Suppressor macrophage treated with lipopolysaccharide for 1 hour (primary cell): ENCODE measurements around the gene ITGA6.

ENCODE experiments used
- DNase-seq, 3 donors: peaks; one replicate each; pipeline ENCODE4 v3.0.0-alpha.2; 2020 to 2022

The ITGA6 gene

GRCh38 chr2:172465417-172466334 lies 38.3 kb downstream of the ITGA6 start:
- peak; percentile 80 to 89 (median 83) for DNase-seq

DNA sequence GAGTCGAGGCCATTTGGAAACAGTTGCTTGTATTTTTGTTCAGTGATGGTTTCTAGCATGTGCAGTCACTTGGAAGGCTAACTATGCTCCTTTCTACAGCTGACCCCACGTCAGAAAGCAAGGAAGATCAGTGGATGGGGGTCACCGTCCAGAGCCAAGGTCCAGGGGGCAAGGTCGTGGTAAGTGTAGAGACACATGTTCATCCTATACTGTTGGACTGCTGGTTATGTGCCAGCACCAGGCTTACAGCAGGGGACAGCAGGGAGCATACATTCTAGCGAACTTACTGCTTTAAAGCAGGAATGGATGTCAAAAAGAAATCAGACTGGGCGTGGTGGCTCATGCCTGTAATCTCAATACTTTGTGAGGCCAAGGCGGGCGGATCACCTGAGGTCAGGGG lies 40.0 kb downstream of the ITGA6 start:
- DNase-seq: no peak

DNA sequence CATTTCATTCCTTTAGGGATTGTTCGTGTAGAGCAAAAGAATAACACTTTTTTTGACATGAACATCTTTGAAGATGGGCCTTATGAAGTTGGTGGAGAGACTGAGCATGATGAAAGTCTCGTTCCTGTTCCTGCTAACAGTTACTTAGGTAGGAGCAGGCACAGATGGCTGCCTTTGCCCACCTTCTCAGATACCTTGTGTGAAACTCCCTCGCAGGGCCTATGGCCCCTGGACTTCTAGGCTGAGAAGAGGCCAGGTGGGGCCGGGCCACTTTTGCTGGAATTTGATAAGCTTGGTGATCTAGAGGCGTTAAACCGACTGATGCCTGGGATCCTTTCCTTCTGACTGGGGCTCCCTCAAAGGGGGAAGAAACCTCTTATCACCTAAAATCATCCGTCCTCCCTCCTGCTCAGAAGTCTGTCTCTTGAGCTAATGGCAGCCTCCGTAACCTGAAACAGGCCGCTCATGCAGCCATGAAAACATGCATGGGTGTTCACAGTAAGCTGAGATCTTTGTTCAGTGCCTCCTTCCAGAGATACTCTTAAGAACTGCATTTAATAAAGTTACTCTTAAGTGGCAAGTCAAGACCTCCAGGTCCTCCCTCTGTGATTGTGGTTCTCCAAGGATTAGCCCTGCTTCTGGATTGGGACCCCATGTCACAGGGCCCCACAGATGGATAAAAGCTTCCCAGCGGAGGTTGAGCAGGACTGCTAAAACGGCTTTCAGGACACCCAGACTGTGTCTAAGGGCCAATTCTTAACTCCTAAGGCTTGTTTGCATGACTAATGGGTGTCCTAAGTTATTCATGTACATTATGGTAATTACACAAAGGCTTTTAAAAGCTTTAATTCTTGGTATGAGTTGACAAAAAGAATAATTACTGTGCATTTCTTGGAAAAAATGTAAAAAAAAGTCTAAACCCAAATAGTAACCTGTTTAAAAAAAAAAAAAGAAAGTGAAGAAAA lies 43.9 kb downstream of the ITGA6 start:
- no peak for DNase-seq

GRCh38 chr2:172472446-172473033 lies 45.2 kb downstream of the ITGA6 start:
- DNase-seq: no peak

- no peak for DNase-seq
Measured at GRCh38 chr2:172473167-172473566, 45.8 kb downstream of the ITGA6 start.

GRCh38 chr2:172478353-172478752 lies 51.0 kb downstream of the ITGA6 start:
- no peak for DNase-seq

DNA sequence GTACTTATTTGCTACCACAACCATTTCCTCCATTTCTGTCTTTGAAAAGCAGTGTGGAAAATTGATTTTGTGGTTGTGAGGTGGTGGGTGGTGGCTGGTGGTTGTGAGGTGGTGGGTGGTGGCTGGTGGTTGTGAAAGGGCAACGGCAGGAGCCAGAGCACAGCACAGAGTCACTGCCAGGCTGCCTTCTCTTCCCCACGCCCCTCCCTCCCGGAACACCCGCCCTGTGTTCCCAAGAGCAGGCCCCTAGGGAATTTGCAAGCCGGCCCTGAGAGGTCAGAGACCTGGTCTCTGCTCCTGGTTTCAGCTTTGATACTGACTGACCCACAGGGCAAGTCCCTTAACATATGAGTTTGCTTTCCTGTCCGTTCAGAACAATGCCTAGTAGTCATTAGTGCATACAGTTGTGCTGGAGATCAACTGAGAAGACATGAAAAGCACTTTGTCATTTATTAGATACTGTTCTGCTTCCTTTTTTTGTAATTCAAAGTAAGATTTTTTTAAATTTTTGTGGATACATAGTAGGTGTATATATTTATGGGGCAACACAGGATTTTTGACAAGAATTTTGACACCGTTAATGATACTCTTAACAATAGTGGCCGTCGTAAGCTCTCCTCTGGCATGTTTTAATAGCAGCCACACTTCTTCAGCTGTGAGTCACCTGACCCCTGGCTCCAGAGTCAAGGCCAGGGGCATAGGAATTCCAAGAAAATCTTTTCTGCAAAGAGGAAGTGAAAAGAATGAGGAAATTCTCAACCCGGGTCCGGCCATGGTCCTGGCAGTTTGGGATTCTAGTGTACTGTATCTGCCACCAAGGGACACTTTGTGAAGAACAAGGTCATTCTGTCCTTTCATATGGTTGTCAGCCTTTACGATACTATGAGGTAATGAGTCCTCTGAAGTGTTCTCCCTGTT lies 53.2 kb downstream of the ITGA6 start:
- DNase-seq: peak; percentile 34 to 47 (median 40)

- no peak for DNase-seq
Measured at GRCh38 chr2:172481507-172482262, 54.3 kb downstream of the ITGA6 start.

- DNase-seq: peak in 2 of 3 donors; percentile 30 to 41
Measured at GRCh38 chr2:172484253-172484652, 56.9 kb downstream of the ITGA6 start.

GRCh38 chr2:172484706-172485105 lies 57.3 kb downstream of the ITGA6 start:
- no peak for DNase-seq

- DNase-seq: no peak
Measured at GRCh38 chr2:172488556-172488955, 61.2 kb downstream of the ITGA6 start.

DNA sequence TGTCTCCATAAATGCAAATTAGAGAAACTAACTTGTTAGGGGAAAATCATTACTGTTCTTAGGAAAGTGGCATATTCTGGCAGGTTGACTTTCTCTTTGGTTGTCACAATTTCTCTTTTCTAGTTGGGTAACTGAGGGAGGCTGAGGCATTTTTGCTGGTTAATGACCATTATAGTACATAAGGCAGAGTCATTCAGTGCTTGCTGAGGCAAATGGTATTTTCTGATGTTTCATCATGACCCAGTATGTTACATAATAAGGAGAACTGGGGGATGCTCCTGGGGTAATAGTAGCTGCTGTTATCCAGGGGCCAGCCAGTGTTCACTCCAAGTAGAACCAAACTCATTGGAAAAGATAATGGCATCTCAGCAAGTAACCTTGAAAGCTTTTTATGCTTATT lies 62.3 kb downstream of the ITGA6 start:
- DNase-seq: peak; percentile 49 to 68 (median 63)

GRCh38 chr2:172496160-172496608 lies 68.8 kb downstream of the ITGA6 start:
- peak in 2 of 3 donors; percentile 18 to 27 for DNase-seq

DNA sequence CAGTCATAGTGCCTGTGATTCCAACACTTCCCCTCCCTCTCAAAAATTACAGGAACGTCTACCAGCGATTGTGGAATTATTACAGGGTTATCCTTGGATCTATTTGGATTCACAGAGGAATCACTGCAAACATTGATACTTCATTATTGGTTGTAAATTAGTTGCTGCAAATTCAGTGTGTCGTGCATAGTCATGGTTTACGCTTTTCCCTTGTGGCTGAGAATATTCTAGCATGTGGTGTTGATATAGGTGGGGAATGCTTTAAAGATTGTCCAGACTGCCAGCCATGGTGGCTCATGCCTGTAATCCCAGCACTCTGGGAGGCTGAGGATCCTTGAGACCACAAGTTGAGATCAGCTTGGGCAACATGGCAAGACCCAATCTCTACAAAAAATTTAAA lies 79.8 kb downstream of the ITGA6 start:
- DNase-seq: no peak

DNA sequence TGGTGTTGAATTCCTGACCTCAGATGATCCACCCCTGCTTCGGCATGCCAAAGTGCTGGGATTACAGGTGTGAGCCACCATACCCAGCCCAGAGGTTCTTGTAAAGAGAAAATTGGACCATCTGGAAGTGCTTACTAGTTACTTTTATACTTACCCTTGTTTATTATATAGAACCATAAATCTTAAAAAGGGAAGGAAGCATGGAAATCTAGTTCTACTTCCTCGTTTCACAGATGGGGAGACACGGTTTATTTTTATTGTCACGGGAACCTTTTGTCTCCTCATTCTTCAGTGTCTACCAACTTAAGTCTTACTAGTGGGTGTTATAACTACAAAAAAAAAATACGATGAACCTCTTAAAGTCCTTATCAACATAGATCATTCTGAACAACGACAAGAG lies 82.7 kb downstream of the ITGA6 start:
- DNase-seq: peak in 2 of 3 donors; percentile 18 to 44

DNA sequence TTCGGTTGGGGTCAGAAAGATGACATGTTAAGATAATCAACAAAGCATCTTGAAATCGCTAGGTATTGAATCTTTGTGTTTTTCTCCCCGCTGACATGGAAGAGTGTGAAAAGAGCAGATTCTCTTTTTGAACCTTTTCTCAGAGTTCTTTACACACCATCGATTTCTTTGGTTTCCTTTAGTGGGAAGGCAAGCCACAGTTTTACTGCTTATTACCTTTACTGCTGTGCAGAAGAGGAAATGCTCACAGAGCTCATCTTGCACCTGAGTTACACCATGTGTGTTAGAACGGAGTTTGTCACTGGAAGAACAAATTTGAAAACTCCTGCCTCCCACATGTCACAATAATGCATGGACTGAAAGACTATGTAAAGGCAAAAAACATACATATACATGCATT lies 83.2 kb downstream of the ITGA6 start:
- DNase-seq: no peak

DNA sequence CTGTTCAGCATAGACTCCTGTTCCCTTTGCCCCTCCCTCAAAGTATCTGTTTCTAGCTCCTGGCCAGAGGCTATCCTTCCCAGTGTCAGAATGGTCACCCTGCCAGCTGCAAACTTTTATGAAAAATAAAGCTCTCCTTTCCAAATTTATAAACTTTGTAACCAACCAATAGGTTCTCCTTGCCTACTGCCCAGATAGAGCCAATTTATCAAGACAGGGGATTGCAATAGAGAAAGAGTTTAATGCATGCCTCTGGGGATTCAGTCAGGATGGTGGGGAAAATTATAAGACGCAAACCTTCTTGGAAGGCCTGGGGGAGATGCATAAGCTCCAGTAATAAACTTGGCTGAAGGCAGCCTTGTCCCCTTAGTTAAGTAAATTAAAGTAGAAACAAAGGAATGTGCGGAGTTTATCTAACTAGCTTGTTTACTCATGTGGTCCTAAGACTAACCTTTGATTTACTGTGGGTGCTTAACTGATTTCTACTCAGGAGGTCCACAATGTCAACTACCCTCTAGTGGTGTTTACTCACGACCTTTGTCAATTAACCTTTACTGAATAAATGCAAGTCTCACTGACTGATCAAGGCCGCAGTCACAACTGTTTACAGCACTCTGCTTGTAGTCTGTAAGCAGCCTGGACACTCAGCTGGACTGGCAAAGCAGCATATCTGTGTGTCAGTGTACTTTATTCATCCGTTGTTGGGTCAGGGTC lies 85.6 kb downstream of the ITGA6 start:
- no peak for DNase-seq

GRCh38 chr2:172513524-172513900 lies 86.1 kb downstream of the ITGA6 start:
- peak; percentile 16 to 41 (median 32) for DNase-seq

GRCh38 chr2:172513935-172514586 lies 86.7 kb downstream of the ITGA6 start:
- DNase-seq: peak; percentile 15 to 52 (median 47)

GRCh38 chr2:172516299-172516698 lies 88.9 kb downstream of the ITGA6 start:
- peak; percentile 80 to 91 (median 88) for DNase-seq
